ENCODE measurements around the gene DGKE. TPM values are rescaled to one million over a fixed set of nuclear protein-coding genes. Genes with fewer than 3 reads are reported as not detected.

DGKE gene
- total RNA-seq, 1 donor from 2014 or later = 3.3 TPM

GRCh38 chr17:56896968-56897359 lies 63.0 kb downstream of the DGKE start:
- H3K4me1 Mint-ChIP-seq (ENCODE audit: low read depth) = peaks cover 7% of the 10 kb centered on the region
- peaks cover 23% of the 10 kb centered on the region for H3K36me3 Mint-ChIP-seq (ENCODE audit: insufficient read depth)
- no peak for TF ChIP-seq CTCF (IDR thresholded peaks at IDR 0.05; ENCODE audit: unreplicated experiment)
- H3K9me3 Mint-ChIP-seq (ENCODE audit: low read depth) = no peaks in the 10 kb centered on the region
- H3K27me3 Mint-ChIP-seq = no peaks in the 10 kb centered on the region
- no peak overlapping the region for H3K27ac Mint-ChIP-seq
- no peak overlapping the region for H3K4me3 Mint-ChIP-seq (ENCODE audit: low read depth)
- no peak for DNase-seq (ENCODE audit: low spot score, unreplicated experiment)

- no peak for DNase-seq (ENCODE audit: low spot score, unreplicated experiment)
- no peak for TF ChIP-seq CTCF (IDR thresholded peaks at IDR 0.05; ENCODE audit: unreplicated experiment)
- no peaks in the 10 kb centered on the region for H3K27me3 Mint-ChIP-seq
- no peaks in the 10 kb centered on the region for H3K9me3 Mint-ChIP-seq (ENCODE audit: low read depth)
- H3K4me3 Mint-ChIP-seq (ENCODE audit: low read depth) = no peak overlapping the region
- H3K4me1 Mint-ChIP-seq (ENCODE audit: low read depth) = peaks cover 7% of the 10 kb centered on the region
- no peak overlapping the region for H3K27ac Mint-ChIP-seq
- H3K36me3 Mint-ChIP-seq (ENCODE audit: insufficient read depth) = peaks cover 20% of the 10 kb centered on the region
Measured at GRCh38 chr17:56897646-56898424, 63.9 kb downstream of the DGKE start.

- H3K27ac Mint-ChIP-seq = no peak overlapping the region
- H3K4me1 Mint-ChIP-seq (ENCODE audit: low read depth) = peaks cover 7% of the 10 kb centered on the region
- H3K27me3 Mint-ChIP-seq = no peaks in the 10 kb centered on the region
- H3K9me3 Mint-ChIP-seq (ENCODE audit: low read depth) = no peaks in the 10 kb centered on the region
- H3K4me3 Mint-ChIP-seq (ENCODE audit: low read depth) = no peak overlapping the region
- peaks cover 19% of the 10 kb centered on the region for H3K36me3 Mint-ChIP-seq (ENCODE audit: insufficient read depth)
- TF ChIP-seq CTCF (IDR thresholded peaks at IDR 0.05; ENCODE audit: unreplicated experiment) = no peak
- DNase-seq (ENCODE audit: low spot score, unreplicated experiment) = no peak
Measured at GRCh38 chr17:56898874-56899273, 64.9 kb downstream of the DGKE start.

- Mint-ChIP-seq H3K4me1 (ENCODE audit: low read depth) (peaks cover 7% of the 10 kb centered on the region), H3K27ac (no peak overlapping the region), H3K9me3 (ENCODE audit: low read depth) (no peaks in the 10 kb centered on the region), H3K36me3 (ENCODE audit: insufficient read depth) (peaks cover 24% of the 10 kb centered on the region), H3K27me3 (no peaks in the 10 kb centered on the region), H3K4me3 (ENCODE audit: low read depth) (no peak overlapping the region)
- DNase-seq (ENCODE audit: low spot score, unreplicated experiment) = no peak
- TF ChIP-seq CTCF (IDR thresholded peaks at IDR 0.05; ENCODE audit: unreplicated experiment) = no peak
Measured at GRCh38 chr17:56899403-56899802, 65.5 kb downstream of the DGKE start.

- peaks cover 6% of the 10 kb centered on the region for H3K4me1 Mint-ChIP-seq (ENCODE audit: low read depth)
- no peak overlapping the region for H3K4me3 Mint-ChIP-seq (ENCODE audit: low read depth)
- DNase-seq (ENCODE audit: low spot score, unreplicated experiment) = no peak
- no peak for TF ChIP-seq CTCF (IDR thresholded peaks at IDR 0.05; ENCODE audit: unreplicated experiment)
- H3K36me3 Mint-ChIP-seq (ENCODE audit: insufficient read depth) = peaks cover 28% of the 10 kb centered on the region
- H3K27me3 Mint-ChIP-seq = no peaks in the 10 kb centered on the region
- H3K9me3 Mint-ChIP-seq (ENCODE audit: low read depth) = no peaks in the 10 kb centered on the region
- no peak overlapping the region for H3K27ac Mint-ChIP-seq
Measured at GRCh38 chr17:56902348-56902747, 68.4 kb downstream of the DGKE start.
